Measurements from ENCODE around the gene CLNS1A. TPM values are rescaled to one million over a fixed set of nuclear protein-coding genes. Genes with fewer than 3 reads are reported as not detected.

CLNS1A gene
- total and polyA plus RNA-seq, 9 of the 15 experiments (the other 6 are each of a cell fraction or from before 2014, with no cell fraction given): 146 to 472 (median 345) TPM

- TF ChIP-seq ILK (tag; IDR thresholded peaks at IDR 0.05; ENCODE audit: borderline replicate concordance, low read depth) (no peak), YY1 (IDR thresholded peaks at IDR 0.05; ENCODE audit: borderline replicate concordance in 1 of 3, control insufficient read depth in 1 of 3, extremely low read depth in 1 of 3, insufficient read depth in 3 of 3, insufficient read length in 1 of 3, insufficient replicate concordance in 2 of 3, low read depth in 1 of 3, low read length in 2 of 3) (peak in 2 of 3 experiments; percentile 73), POLR3G (IDR thresholded peaks at IDR 0.05; ENCODE audit: extremely low read depth, insufficient read length, insufficient replicate concordance) (no peak), RB1 (IDR thresholded peaks at IDR 0.05; ENCODE audit: low read depth) (peak; percentile 93), HEY1 (CRISPR knock-in tag; IDR thresholded peaks at IDR 0.05; ENCODE audit: borderline replicate concordance) (no peak), BACH1 (tag; IDR thresholded peaks at IDR 0.05) (no peak; the same call in 1 of the 2 replicates), HNRNPLL (IDR thresholded peaks at IDR 0.05; ENCODE audit: low read depth, low read length, poor library complexity, severe bottlenecking) (peak; percentile 65), ZBTB43 (CRISPR knock-in tag; IDR thresholded peaks at IDR 0.05) (0 out of 2 replicates have a peak, but pooled peaks have one; percentile 33), ZNF511 (CRISPR knock-in tag; IDR thresholded peaks at IDR 0.05) (peak; percentile 76; the same call in 1 of the 2 replicates), PRPF4 (IDR thresholded peaks at IDR 0.05; ENCODE audit: insufficient read depth, low read depth, low read length, poor library complexity, severe bottlenecking) (no peak), ATF2 (CRISPR knock-in tag; IDR thresholded peaks at IDR 0.05) (no peak), PML (IDR thresholded peaks at IDR 0.05; ENCODE audit: low read length) (peak; percentile 73), ZNF12 (CRISPR knock-in tag; IDR thresholded peaks at IDR 0.05) (no peak), RBM22 (IDR thresholded peaks at IDR 0.05; ENCODE audit: low read depth, low read length, poor library complexity, severe bottlenecking) (no peak), PTBP1 (IDR thresholded peaks at IDR 0.05; ENCODE audit: low read depth, low read length) (0 out of 2 replicates have a peak, but pooled peaks have one; percentile 2), ZNF584 (CRISPR knock-in tag; IDR thresholded peaks at IDR 0.05; ENCODE audit: low read depth) (no peak), CBX1 (IDR thresholded peaks at IDR 0.05; ENCODE audit: low read depth) (peak; percentile 97), SRSF3 (IDR thresholded peaks at IDR 0.05; ENCODE audit: insufficient read depth, low read length) (no peak), FOS (IDR thresholded peaks at IDR 0.05; ENCODE audit: extremely low read depth, insufficient read length) (no peak), MTA3 (IDR thresholded peaks at IDR 0.05; ENCODE audit: borderline replicate concordance) (peak; percentile 77; the same call in 1 of the 2 replicates)
These were observed at the start of gene CLNS1A (continued) for GRCh38 chr11:77637345-77638165.

Data from K562 (cell line).